ENCODE data around the gene ARRB2.

GRCh38 chr17:4696437-4696805, 14.0 kb upstream of the ARRB2 start:
- TF ChIP-seq MAFK (IDR thresholded peaks at IDR 0.05; ENCODE audit: low read depth, low read length) = no peak
- TF ChIP-seq CTCF (conservative IDR thresholded peaks at IDR 0.05; ENCODE audit: low read depth, low read length) = no peak
- no peak for TF ChIP-seq POLR2A (IDR thresholded peaks at IDR 0.05; ENCODE audit: low read depth, low read length)
- TF ChIP-seq ELK1 (IDR thresholded peaks at IDR 0.05; ENCODE audit: borderline replicate concordance, low read depth, low read length) = no peak
- TF ChIP-seq SMC3 (IDR thresholded peaks at IDR 0.05; ENCODE audit: low read depth, low read length) = no peak
- no peak for TF ChIP-seq RAD21 (IDR thresholded peaks at IDR 0.05; ENCODE audit: low read length)
- no peak for TF ChIP-seq MAZ (IDR thresholded peaks at IDR 0.05; ENCODE audit: borderline replicate concordance, low read depth, low read length)
